Lung (tissue), 12 donors: ENCODE measurements around the gene LGR5. TPM values are rescaled to one million over a fixed set of nuclear protein-coding genes. Genes with fewer than 3 reads are reported as not detected.

ENCODE experiments used
- ATAC-seq: fragments of 200-7000 bp; cut with Tn5 transposase; one replicate; pipeline ENCODE4 v1.9.1; 2020; ENCODE audit warnings: moderate number of reproducible peaks; ENCODE audit not compliant: insufficient read depth, low FRiP score
- DNase-seq, 3 donors: peaks; one replicate each; pipeline ENCODE4 v3.0.0-alpha.2; 2013 to 2017
- H3K27ac ChIP-seq, 2 donors: one replicate each; pipeline ENCODE4 v1.5.1; 2013; ENCODE audit warnings: mild to moderate bottlenecking in 2 of 2, moderate library complexity in 2 of 2, control low read depth in 1 of 2, inconsistent platforms in 1 of 2, low read depth in 1 of 2, low read length in 1 of 2
- H3K27me3 ChIP-seq, 3 donors: one replicate each; pipeline ENCODE4 v1.5.1; 2013; ENCODE audit warnings: low read length in 2 of 3; ENCODE audit not compliant: control insufficient read depth in 3 of 3, insufficient read depth in 3 of 3
- H3K36me3 ChIP-seq, 4 donors: one replicate each; pipeline ENCODE4 v1.5.1; 2013; ENCODE audit warnings: low read length in 4 of 4, mild to moderate bottlenecking in 1 of 4, moderate library complexity in 1 of 4; ENCODE audit not compliant: control insufficient read depth in 4 of 4, insufficient read depth in 4 of 4
- H3K4me1 ChIP-seq, 5 donors: one replicate each; pipeline ENCODE4 v1.5.1; 2013; ENCODE audit warnings: low read length in 5 of 5, mild to moderate bottlenecking in 2 of 5, moderate library complexity in 1 of 5; ENCODE audit not compliant: control insufficient read depth in 5 of 5, insufficient read depth in 5 of 5
- H3K4me3 ChIP-seq: one replicate; pipeline ENCODE4 v1.5.1; 2013; ENCODE audit warnings: mild to moderate bottlenecking, control low read depth, moderate library complexity
- H3K9ac ChIP-seq, 2 donors: one replicate each; pipeline ENCODE4 v1.5.1; 2013; ENCODE audit warnings: low read length in 2 of 2, control low read depth in 1 of 2; ENCODE audit not compliant: insufficient read depth in 1 of 2
- H3K9me3 ChIP-seq, 4 donors: one replicate each; pipeline ENCODE4 v1.5.1; 2013; ENCODE audit warnings: low read length in 3 of 4, mild to moderate bottlenecking in 1 of 4, moderate library complexity in 1 of 4; ENCODE audit not compliant: control insufficient read depth in 4 of 4, insufficient read depth in 3 of 4
- CTCF ChIP-seq: IDR thresholded peaks from 2 replicates; pipeline ENCODE4 v1.5.1; 2012; ENCODE audit warnings: mild to moderate bottlenecking; ENCODE audit errors: control extremely low read depth, extremely low read depth
- WGBS, 2 donors: extraction: QIAGEN DNeasy Blood & Tissue Kit; methylation state at CpG; one replicate each; pipeline ENCODE4 v1.1.7; 2013; 5-methylcytosine and 5-hydroxymethylcytosine counted together
- polyA plus RNA-seq, 2 donors: library from polyadenylated mRNA; stranded (reverse); fragments of 200-250 nt; gene quantifications; one replicate each; pipeline ENCODE4 v1.2.1, GENCODE V29; 2013
- total RNA-seq, 2 donors: library from RNA; depleted of rRNA in 1 of 2; stranded (reverse); fragments of >200 nt in 1 of 2; gene quantifications; one replicate each; pipeline ENCODE4 v1.2.1, GENCODE V29; 2014 to 2021
- donor health status: control.
- donor health status: control.
- donor health status: Bipolar disorder and iron deficiency.
- donor health status: healthy.
- donor health status: DM: yes; HTN: yes; CAD: no.

The LGR5 gene
- total and polyA plus RNA-seq, 4 donors, result 0.06 to 1.4 (median 0.21) TPM

GRCh38 chr12:71445071-71445470 is 5.5 kb downstream of the LGR5 start:
- Histone ChIP-seq H3K36me3 (no peaks in the 10 kb centered on the region), H3K27me3 (peaks cover 0 to 37% (median 28%) of the 10 kb centered on the region in 3 donors), H3K9ac (no peak overlapping the region), H3K4me1 (peaks cover 0 to 8% (median 6%) of the 10 kb centered on the region in 5 donors), H3K27ac (no peak overlapping the region), H3K4me3 (no peak overlapping the region), H3K9me3 (no peaks in the 10 kb centered on the region)
- DNase-seq (no peak), ATAC-seq (no peak)
- 75 to 82% methylated on average over 1 of the region's 1 CpG for WGBS, 2 donors
- TF ChIP-seq CTCF, result no peak

- Histone ChIP-seq H3K27me3 (peaks cover 0 to 12% (median 4%) of the 10 kb centered on the region in 3 donors), H3K4me1 (no peaks in the 10 kb centered on the region), H3K9ac (no peak overlapping the region), H3K27ac (no peak overlapping the region), H3K9me3 (peaks cover 0 to 3% (median 0%) of the 10 kb centered on the region in 4 donors), H3K4me3 (no peak overlapping the region), H3K36me3 (no peaks in the 10 kb centered on the region)
- WGBS, 2 donors, result 57 to 65% methylated on average over 9 of the region's 9 CpGs
- DNase-seq (no peak), ATAC-seq (no peak)
- TF ChIP-seq CTCF, result no peak
Measured at GRCh38 chr12:71447691-71448132, 8.1 kb downstream of the LGR5 start.

- ATAC-seq (no peak), DNase-seq (no peak)
- H3K9ac ChIP-seq, result no peak overlapping the region
- H3K27ac ChIP-seq, result no peak overlapping the region
- 46 to 59% methylated on average over 3 of the region's 3 CpGs for WGBS, 2 donors
- peaks cover 0 to 12% (median 0%) of the 10 kb centered on the region in 3 donors for H3K27me3 ChIP-seq
- H3K4me3 ChIP-seq, result no peak overlapping the region
- no peaks in the 10 kb centered on the region for H3K36me3 ChIP-seq
- no peaks in the 10 kb centered on the region for H3K4me1 ChIP-seq
- TF ChIP-seq CTCF, result no peak
- peaks cover 0 to 3% (median 0%) of the 10 kb centered on the region in 4 donors for H3K9me3 ChIP-seq
Measured at GRCh38 chr12:71448150-71448581, 8.6 kb downstream of the LGR5 start.
